ENCODE measurements around the gene ANXA8.
"Not testable (repeated sequence)": the region's sequence is repeated elsewhere in the genome, so short reads cannot be mapped to it uniquely, and the experiment has no call there.

ANXA8 gene

GRCh38 chr10:47456794-47457527, 27.0 kb downstream of the ANXA8 start:
- TF ChIP-seq ESRRG (CRISPR knock-in tag; IDR thresholded peaks at IDR 0.05) (no peak), TOX (CRISPR knock-in tag; IDR thresholded peaks at IDR 0.05; ENCODE audit: borderline replicate concordance) (no peak), PATZ1 (CRISPR knock-in tag; IDR thresholded peaks at IDR 0.05; ENCODE audit: borderline replicate concordance) (no peak), RARB (CRISPR knock-in tag; IDR thresholded peaks at IDR 0.05) (no peak), CREB5 (CRISPR knock-in tag; IDR thresholded peaks at IDR 0.05; ENCODE audit: low read depth) (no peak), ZFP30 (CRISPR knock-in tag; IDR thresholded peaks at IDR 0.05) (no peak), POU6F1 (CRISPR knock-in tag; IDR thresholded peaks at IDR 0.05; ENCODE audit: borderline replicate concordance, low read depth) (no peak), CSRNP3 (CRISPR knock-in tag; IDR thresholded peaks at IDR 0.05) (no peak), TSHZ2 (CRISPR knock-in tag; IDR thresholded peaks at IDR 0.05) (no peak), ZNF70 (CRISPR knock-in tag; IDR thresholded peaks at IDR 0.05) (no peak), PPARA (CRISPR knock-in tag; IDR thresholded peaks at IDR 0.05; ENCODE audit: borderline replicate concordance) (no peak), TCF4 (CRISPR knock-in tag; IDR thresholded peaks at IDR 0.05; ENCODE audit: borderline replicate concordance) (no peak), BACH2 (CRISPR knock-in tag; IDR thresholded peaks at IDR 0.05; ENCODE audit: borderline replicate concordance) (no peak), ZC3H10 (CRISPR knock-in tag; IDR thresholded peaks at IDR 0.05) (no peak), ZNF8 (CRISPR knock-in tag; IDR thresholded peaks at IDR 0.05) (no peak), SNAI2 (CRISPR knock-in tag; IDR thresholded peaks at IDR 0.05) (no peak), GLIS3 (CRISPR knock-in tag; IDR thresholded peaks at IDR 0.05) (no peak), ARNTL (CRISPR knock-in tag; IDR thresholded peaks at IDR 0.05; ENCODE audit: borderline replicate concordance, low read depth) (no peak), OSR1 (CRISPR knock-in tag; IDR thresholded peaks at IDR 0.05) (no peak), ISL1 (CRISPR knock-in tag; IDR thresholded peaks at IDR 0.05) (no peak)
- no peak for ATAC-seq

GRCh38 chr10:47456079-47456785, 27.7 kb downstream of the ANXA8 start:
- no peak for ATAC-seq
- TF ChIP-seq CSRNP3 (CRISPR knock-in tag; IDR thresholded peaks at IDR 0.05) (no peak), POU6F1 (CRISPR knock-in tag; IDR thresholded peaks at IDR 0.05; ENCODE audit: borderline replicate concordance, low read depth) (no peak), CSDC2 (CRISPR knock-in tag; IDR thresholded peaks at IDR 0.05) (no peak)

GRCh38 chr10:47455350-47456078, 28.4 kb downstream of the ANXA8 start:
- ATAC-seq, result not testable (repeated sequence)

All from SK-N-SH treated with all-trans-retinoic acid at 6 μM for 48 hours (cell line).